HG03342 (cell line): ENCODE data around the gene ITPRIP.

Experiments
- ATAC-seq: cut with Tn5 transposase; IDR thresholded peaks from one replicate; pipeline ENCODE4 v1.9.1; 2021; ENCODE audit warnings: mild to moderate bottlenecking, moderate library complexity; ENCODE audit not compliant: unreplicated experiment

ITPRIP gene

DNA sequence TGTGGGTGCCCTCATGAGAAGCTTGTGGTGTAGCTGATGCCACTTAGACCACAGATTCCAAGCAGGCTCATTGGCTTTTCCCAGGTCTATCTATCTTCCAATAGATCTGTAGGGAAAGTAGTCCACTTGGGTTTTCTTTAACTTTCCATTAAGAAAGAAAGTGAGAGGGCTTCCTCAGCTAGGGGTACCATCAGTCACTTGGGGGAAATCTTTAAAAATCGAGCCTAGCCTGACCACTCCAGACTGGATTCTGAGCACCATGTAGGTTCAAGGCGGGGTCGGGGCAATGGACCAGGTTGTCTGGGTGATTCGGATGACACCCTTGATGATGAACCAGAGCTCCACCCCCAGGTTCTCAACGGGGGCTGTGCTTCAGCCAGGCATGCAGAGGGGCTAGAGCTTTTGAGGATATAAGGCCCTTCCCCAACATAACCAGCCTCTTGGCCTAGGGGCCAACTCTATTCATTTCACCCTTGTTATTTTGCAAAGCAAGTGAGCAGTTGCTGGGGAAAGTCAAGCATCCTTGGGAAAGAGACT lies 27.0 kb downstream of the ITPRIP start:
- ATAC-seq = no peak

DNA sequence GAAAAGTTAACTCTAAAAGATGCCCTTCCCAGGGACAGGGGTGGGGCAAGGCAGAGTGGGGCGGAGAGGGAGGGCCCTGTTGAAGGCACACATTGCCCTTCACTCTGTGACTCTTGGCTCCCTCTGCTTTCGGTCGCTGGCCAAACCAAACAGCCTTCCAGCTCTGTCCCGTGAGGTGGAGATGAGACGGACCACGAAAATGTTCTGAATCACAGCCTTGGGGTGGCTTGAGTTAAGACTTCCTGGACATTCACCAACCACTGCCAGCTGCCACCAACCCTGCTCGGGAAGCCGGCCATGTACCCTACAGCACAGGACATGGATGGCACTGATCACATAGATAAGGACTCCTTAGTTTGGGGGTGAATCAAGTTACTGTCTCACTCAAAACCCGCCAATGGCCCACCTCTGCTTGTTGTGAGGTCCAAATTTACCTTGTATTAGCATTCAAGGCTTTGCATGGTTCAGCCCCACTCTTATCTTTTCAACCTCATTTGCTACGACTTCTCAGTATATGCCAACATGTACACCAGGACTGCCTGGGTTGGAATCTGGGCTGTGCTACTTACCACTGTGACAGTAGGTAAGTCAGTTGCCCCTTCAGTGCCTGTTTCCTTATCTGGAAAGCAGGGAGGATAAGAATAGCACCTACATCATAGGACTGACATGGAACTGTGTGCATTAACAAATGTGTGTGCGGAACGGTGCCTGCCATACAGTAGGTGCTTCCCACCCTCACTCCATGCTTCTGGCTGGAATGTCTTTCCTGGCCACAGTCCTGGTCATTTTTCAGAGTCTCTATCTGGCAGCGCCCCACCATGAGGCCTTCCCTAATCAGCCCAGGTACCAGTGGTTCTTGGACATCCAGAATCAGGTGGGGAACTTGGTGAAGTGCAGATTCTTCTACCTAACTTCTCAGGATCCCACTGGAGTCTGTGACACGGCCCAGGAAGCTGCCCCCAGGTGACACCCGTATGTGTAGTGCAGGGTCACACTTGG lies 28.0 kb downstream of the ITPRIP start:
- no peak for ATAC-seq

DNA sequence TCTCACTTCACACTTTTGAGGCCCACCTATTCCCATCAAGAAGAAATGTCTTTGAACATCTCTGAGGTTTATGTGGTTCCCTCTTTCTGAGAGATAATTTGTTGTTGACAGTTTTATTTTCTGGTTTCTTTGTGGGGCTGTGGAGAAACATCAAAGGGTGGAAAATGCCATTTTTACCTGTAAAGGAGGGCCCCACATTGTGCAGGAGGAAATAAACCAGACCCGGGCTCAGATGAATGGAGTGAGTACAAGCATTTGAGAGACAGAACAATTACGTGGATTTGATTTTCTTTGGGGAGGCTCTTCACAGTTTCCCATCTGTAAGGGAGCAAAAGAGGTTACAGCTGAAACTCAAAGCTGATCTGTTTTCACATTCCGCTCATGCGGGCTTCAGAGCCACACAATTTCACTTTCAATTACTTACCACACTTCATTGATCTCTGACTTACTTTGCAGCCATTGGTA lies 29.8 kb downstream of the ITPRIP start:
- peak; percentile 76 for ATAC-seq

DNA sequence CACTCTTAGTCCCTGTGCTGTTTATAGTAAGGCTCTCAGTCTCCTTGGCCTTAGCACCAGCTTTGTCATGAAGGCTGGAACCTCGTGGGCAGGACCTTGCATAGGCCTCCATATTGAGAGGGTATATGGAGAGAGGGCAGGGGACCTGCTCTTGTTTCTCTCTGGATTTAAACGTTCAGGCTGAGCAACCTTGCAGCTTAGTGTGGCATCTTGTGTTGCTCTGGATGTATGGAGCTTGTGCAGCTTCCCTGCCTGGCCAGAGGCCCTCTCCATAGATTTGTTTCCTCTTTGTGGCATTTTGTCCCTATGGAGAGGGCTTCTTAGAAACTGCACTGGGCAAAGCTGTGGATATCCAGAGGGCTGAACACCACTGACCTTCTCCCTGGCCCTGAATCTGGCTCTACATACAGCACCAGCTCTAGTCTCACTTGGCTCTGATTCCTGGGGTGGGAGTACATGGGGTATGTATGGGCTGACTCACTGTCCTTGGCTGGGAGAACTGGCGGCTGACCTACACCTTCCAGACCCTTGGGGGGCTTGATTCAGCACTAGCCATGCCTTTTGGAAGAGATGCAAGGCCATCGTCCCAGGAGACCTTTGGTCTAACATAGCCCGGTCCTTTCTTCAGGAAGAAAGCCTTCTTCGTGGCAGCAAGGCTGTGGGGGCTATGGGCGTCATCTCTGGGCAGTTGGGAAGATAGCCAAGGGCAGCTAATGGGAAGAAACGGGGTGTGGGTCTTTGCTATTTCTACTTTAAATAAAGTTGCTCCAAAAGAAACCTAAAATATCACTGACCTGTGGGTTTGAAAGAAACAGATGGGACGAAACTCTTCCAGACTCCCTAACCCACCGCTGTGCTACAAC lies 30.5 kb downstream of the ITPRIP start:
- ATAC-seq = no peak

DNA sequence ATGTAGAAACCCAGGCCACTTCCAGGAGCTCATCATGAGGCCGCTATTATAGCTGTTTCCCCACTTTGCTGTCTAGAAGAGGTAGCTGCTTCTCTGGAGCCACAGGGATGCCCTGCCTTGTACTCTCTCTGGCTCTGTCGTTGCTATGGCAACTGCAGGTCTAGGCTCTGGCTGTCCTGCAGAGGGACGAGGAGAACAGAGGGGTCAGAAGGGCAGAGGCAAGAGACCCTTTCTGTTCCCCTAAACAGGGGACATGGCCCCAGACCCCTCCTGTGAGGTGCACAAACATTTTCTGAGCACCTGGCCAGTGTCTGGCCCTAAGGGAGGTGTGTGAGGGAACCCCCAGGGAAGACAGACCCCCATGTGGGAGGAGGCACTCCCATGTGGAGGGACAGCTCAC lies 31.4 kb downstream of the ITPRIP start:
- ATAC-seq = no peak

DNA sequence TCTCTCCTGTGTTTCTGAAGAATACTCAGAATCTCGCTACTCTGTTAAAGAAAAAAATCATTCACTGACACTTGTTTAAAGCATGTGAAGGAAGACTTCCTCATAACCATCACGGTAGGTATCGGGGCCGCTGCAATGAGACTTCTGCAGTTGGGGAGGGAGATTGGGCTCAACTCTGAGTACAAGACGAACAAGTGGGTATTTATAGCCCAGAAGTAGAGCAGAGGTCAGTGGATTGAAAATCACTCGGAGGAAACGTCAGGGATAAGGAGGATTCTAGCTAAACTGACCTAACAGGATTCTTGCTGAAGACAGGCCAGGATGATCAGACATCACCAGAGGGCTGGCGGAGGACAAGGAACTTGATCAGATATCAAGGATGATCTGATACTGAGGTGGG lies 33.3 kb downstream of the ITPRIP start:
- ATAC-seq = no peak

DNA sequence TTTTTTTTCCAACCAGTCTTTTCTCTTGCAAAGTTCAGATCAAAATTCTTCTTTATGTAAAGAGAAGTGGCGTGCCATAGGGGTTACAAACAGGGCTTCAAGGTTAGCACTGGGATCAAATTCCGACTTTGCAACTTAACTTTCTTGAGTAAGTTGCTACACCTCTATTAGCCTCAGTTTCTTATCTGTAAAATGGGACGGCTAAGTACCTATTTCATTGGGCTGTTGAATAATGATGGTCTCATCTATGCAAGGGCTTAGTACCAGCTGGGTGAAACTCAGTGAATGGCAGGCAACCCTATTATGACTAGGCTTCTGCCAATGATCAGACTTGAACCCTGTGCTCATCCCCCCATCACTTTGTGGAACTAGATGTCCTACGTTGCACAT lies 33.9 kb downstream of the ITPRIP start:
- ATAC-seq = no peak

DNA sequence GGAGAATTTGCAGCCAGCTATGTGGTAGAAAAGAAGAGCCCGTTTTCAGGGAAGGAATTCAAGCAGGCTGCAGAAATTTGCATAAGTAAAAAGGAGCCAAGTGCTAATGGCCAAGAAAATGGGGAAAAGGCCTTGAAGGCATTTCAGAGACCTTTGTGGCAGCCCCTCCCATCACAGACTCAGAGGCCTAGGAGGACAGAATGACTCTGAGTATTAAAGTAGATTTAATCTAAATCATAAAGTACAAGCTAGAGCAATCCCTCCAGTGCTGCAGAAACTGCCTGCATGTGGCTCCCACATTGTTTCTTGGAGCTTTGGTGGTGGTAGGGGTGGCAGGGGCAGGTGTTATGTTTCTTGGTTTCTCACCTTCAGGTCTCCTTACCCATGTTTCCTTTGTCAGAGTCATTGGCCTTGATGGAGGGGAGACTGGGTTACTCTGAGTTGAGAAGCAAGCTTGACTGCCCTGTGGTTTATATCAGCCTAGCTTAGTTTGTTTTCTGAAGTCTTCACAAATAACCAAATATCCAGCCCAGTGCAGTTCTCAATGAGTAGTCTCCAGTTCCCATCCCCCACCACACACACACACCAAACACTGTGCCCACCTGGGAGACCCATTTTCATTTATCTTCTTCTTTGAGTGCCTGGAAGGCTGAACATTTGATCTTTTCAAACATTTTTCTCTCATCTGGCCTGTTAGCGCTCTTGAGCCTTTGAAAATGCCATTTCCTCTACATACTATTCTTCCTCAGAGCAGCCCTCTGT lies 34.5 kb downstream of the ITPRIP start:
- ATAC-seq = no peak

DNA sequence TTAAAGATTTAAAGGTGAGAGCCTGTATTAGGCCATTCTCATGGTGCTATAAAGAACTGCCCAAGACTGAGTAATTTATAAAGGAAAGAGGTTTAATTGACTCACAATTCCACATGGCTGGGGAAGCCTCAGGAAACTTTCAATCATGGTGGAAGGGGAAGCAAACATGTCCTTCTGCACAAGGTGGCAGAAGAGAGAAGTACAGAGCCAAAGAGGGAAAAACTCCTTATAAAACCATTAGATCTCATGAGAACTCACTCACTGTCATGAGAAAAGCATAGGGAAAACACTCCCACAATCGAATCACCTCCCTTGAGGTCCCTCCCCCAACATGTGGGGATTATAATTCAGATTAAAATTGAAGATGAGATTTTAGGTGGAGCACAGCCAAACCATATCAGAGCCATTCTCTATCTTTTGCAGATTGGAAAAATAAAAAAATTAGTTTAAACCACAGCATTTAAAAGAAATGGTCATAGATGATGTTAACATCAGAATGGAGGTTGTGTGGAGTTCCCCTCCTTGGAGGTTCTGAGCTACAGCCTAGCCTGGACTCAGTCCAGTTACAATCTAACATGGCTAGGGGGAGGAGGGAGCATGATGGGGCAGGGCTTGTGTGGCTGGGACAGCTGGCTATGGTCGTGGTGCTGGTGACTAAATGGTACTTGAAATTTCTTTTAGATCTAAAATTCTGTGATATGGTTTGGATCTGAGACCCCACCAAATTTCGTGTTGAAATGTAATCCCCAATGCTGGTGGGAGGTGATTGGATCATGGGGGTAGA lies 36.2 kb downstream of the ITPRIP start:
- ATAC-seq = no peak

DNA sequence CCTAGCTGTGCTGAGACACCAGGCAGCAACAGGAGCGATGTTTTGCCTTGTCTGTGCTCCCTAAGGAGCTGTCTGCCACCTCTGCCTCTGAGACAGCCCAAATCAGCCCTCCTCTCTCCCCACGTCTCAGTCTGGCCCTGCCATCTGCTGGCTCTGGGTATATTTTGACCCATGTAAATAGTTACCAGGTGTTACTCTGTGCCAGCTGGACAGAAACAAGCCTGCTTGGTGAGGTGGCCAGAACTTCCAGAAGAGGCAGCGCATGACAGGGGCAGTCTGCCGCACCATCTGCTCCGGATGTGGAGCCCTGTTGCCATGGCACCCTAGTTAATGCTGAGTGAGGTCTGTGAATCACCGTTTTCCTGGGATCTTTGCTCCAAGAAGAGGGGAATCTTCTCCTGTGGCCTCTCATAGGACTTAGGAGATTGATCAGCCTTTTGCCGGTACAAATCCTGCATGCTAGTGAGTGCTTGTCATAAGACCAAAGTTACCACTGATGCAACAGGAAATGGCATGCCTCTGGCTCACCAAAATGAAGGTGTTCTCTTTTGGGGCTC lies 37.5 kb downstream of the ITPRIP start:
- ATAC-seq = no peak

DNA sequence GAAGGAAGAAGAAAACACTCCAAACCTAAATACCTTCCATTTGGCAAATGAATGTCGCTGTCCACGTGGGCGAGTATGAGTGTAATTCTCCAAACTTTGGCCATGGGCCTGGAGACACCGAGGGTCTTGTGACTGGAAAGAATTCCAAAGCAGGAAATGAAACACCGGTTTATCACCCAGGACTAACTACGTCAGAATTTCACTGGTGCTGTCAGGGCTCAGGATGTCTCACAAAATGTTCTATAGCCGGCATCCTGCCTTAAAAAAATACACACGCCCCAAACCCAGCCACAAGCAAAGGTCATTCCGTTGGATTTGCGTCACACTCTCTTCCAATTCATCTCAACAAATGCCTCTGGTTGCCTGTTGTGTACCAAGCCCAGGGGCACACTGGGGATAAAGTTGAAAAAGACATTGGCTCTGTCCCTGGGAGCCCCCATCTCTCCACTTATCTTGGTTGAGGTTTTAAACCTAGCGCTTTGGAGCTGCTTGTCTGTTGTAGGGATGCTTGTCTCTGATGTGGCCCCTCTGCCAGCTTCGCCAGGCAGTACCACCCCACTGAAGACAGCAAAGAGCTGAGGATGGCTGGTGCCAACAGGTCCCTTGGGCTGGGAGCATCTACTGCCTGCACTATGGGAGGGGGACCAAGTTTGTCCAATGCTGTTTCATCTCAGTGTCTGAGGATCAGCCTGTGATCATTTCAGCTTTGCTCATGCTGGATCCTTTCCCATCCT lies 38.1 kb downstream of the ITPRIP start:
- ATAC-seq = no peak

DNA sequence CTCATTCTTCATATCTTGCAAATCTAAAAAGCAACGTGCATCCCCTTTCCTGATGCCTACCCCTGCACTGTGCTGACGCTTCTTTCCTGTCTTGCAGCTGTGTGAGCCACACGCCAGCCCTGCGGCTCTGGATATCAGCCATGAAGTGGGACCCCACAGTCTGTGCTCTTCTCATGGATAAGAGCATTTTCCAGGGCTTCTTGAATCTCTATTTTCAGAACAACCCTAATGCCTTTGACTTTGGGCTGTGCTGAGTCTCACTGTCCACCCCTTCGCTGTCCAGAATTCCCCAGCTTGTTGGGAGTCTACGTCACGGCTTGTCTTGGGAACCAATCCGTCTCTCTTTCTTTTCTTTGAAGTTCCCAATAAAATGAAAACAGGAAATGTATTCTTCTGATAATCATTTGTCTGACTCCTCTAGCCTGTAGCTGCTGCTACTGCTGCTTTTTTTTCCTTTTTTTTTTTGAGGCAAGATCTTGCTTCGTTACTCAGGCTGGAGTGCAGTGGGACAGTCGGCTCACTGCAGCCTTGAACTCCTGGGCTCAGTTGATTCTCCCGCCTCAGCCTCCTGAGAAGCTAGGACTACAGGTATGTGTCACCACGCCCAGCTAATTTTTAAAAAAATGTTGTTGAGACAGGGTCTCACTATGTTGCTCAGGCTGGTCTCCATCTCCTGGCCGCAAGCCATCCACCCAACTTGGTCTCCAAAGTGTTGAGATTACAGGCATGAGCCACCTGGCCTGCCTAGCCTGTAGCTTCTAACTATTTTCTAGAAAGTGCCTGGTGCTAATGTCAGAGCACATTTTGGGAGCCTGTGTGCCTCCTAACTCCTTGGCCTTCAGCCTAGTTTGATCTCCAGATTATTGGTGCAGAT lies 39.0 kb downstream of the ITPRIP start:
- no peak for ATAC-seq

DNA sequence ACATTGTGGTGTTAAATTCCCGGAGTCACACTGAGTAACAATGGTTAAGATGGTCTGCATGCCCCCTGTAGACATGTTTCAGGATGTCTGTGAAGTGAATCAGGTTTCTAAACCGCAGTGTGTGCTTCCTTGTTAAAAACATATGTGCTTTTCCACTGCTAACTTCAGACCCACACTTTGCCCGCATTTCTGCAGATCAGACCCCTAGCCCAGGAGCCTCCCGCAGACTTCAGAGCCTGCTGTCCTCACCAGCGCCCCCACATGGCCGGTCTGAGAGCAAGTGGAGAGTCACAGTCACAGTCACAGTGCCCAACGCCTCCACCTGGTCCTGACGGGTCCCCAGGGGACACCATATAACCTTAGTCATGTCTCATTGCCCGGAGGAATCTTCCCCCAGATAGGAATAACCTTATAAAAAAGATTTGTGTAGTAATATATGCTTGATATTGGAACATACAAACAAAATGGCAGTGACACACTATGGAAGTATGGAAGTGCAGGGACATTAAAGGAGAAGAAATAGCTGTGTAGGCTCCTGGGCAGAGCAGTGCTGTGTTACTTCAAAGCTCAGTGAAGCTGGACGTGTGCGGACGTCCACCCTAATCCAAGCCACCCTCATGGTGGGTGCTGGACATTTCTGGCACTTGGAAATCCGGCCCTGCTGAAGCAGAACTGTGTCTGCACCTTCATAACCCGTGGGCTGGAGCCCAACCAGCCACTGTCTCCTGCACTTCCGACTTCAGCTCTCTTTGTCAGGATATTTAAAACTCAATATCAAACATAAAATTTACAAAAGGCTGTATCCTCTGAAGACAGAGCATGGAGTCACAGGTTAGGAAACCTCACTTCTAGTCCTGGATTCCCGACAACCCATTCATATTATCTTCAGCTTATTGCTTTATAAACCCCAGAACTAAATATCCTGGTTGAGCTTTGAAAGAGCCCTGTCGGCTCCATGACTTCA lies 40.3 kb downstream of the ITPRIP start:
- ATAC-seq = no peak

DNA sequence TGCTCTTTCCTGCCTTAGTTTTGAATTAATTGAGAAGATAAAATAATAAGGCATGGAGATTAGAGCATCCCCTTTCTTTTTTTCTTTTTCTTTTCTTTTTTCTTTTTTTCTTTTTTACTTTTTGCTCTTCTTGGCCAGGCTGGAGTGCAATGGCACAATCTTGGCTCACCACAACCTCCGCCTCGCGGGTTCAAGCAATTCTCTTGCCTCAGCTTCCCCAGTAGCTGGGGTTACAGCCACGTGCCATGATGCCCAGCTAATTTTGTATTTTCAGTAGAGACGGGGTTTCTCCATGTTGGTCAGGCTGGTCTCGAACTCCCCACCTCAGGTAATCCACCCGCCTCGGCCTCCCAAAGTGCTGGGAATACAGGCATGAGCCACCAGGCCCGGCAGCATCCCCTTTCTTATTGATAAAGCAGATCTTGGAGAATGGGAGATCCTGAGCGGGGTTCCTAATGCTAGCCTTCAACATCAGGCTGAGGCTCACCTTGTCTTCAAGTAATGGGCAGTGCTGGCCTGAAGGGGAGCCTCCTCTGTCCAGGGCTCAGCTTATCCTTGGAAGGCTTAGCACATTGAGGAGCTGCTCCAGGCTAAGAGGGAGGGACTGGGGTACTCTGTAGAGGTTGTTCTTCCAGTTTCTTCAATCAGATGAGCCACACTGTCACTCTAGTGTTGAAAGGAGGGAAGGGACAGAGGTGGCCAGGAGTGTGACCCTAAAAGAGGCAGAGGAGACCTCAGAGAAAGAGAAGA lies 41.4 kb downstream of the ITPRIP start:
- no peak for ATAC-seq

DNA sequence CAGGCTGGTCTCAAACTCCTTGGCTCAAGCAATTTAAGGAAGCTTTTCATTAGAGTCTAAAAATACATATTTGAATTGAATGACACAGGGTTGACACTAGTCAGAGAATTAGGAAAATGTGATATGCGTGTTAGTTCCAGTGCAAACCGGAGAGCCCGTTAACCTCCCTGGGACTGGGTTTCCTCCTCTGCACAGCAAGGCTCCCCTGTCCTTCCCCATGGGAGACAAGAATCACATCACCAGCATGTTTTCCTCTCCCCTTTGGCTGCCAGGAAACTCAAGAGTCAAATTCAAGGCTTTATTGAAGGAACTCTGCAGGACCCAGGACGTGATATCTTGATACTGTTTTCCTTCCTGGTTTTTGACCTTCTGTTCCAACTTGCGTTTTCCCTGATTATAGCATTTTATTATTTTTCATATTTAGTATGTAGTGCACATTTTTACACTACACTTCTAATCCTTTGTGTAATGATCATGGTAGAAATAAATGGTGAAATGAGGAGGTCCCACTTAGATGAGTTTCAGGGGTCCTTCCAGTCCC lies 44.4 kb downstream of the ITPRIP start:
- no peak for ATAC-seq

DNA sequence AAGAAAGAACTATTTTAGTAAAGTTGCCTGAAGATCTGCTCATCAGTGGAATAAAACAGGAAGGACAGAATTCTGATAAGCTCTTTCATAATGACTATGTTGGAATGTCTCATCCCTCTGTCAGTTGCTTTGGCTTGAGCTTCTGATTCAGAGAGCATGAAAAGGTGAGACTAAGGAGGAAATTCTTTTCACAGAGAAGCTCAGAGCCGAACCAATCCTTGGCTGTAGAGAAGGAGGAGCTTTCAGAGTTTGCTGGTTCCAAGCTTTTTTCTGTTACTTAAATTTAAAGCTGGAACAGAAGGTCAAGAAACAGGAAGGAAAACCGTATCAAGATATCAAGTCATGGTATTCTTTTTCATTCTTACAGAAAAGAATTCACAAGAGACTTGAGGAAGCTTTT lies 45.3 kb downstream of the ITPRIP start:
- no peak for ATAC-seq
